NCI-H226 (cell line): ENCODE results near the gene NOXA1.
A peak's percentile ranks its signal among the peaks of the same experiment; 100 is the strongest.
"Not testable (repeated sequence)": the region's sequence is repeated elsewhere in the genome, so short reads cannot be mapped to it uniquely, and the experiment has no call there.

Experiments
- DNase-seq: peaks from one replicate; pipeline ENCODE4 v3.0.0-alpha.2; 2015

The NOXA1 gene

GRCh38 chr9:137456864-137457405, 33.7 kb downstream of the NOXA1 start:
- no peak for DNase-seq

- no peak for DNase-seq
Measured at GRCh38 chr9:137457406-137458193, 34.4 kb downstream of the NOXA1 start.

- DNase-seq: no peak
Measured at GRCh38 chr9:137458194-137459151, 35.3 kb downstream of the NOXA1 start.

- DNase-seq: peak; percentile 79
Measured at GRCh38 chr9:137459152-137459600, 36.0 kb downstream of the NOXA1 start, which contains the start of gene NSMF. TSS of gene NSMF (minus strand) at chr9:137459334. CDS start at chr9:137459102, 232 bp downstream.

- no peak for DNase-seq
Measured at GRCh38 chr9:137459601-137460362, 36.6 kb downstream of the NOXA1 start.

GRCh38 chr9:137460363-137461315, 37.4 kb downstream of the NOXA1 start:
- DNase-seq: no peak

- no peak for DNase-seq
Measured at GRCh38 chr9:137461316-137461662, 38.1 kb downstream of the NOXA1 start.

- DNase-seq: no peak
Measured at GRCh38 chr9:137461663-137462395, 38.6 kb downstream of the NOXA1 start.

- no peak for DNase-seq
Measured at GRCh38 chr9:137462396-137462985, 39.3 kb downstream of the NOXA1 start.

GRCh38 chr9:137462986-137463930, 40.1 kb downstream of the NOXA1 start:
- no peak for DNase-seq

- DNase-seq: no peak
Measured at GRCh38 chr9:137463931-137464290, 40.7 kb downstream of the NOXA1 start.

GRCh38 chr9:137464291-137464999, 41.3 kb downstream of the NOXA1 start:
- no peak for DNase-seq

- DNase-seq: no peak
Measured at GRCh38 chr9:137465000-137465719, 42.0 kb downstream of the NOXA1 start.

- no peak for DNase-seq
Measured at GRCh38 chr9:137465720-137466388, 42.7 kb downstream of the NOXA1 start.

- DNase-seq: not testable (repeated sequence)
Measured at GRCh38 chr9:137466389-137467085, 43.3 kb downstream of the NOXA1 start.

GRCh38 chr9:137467161-137467581, 44.0 kb downstream of the NOXA1 start:
- DNase-seq: no peak
